Omental fat pad (tissue), 4 donors: ENCODE measurements around the gene FGFR2. TPM values are rescaled to one million over a fixed set of nuclear protein-coding genes. Genes with fewer than 3 reads are reported as not detected.

Experiments used
- ATAC-seq: fragments of 150-250 bp; one replicate; pipeline ENCODE4 v1.9.1; 2016; ENCODE audit warnings: mild to moderate bottlenecking, moderate library complexity; ENCODE audit not compliant: low FRiP score
- DNase-seq: peaks from one replicate; pipeline ENCODE4 v3.0.0-alpha.2; 2019; ENCODE audit warnings: low spot score
- CTCF ChIP-seq, 3 donors: fragments of 450-650 bp; IDR thresholded peaks; one replicate each; pipeline ENCODE4 v1.5.1; 2016 to 2017; ENCODE audit warnings: antibody characterized with exemption in 3 of 3, mild to moderate bottlenecking in 3 of 3, moderate library complexity in 2 of 3
- total RNA-seq, 4 donors: library from RNA; depleted of rRNA; stranded (reverse); fragments of >200 nt; gene quantifications; one replicate each; pipeline ENCODE4 v1.1.0, GENCODE V29; 2016

The FGFR2 gene
- total RNA-seq, 4 donors from 2014 or later: 2.0 to 8.4 (median 2.4) TPM

GRCh38 chr10:121462955-121463354 lies 135.3 kb downstream of the FGFR2 start:
- no peak for DNase-seq
- TF ChIP-seq CTCF (IDR thresholded peaks at IDR 0.05): no peak
- ATAC-seq: no peak

- DNase-seq: no peak
- TF ChIP-seq CTCF (IDR thresholded peaks at IDR 0.05): no peak
- no peak for ATAC-seq
These were observed 136.0 kb downstream of the FGFR2 start for GRCh38 chr10:121462281-121462680.

DNA sequence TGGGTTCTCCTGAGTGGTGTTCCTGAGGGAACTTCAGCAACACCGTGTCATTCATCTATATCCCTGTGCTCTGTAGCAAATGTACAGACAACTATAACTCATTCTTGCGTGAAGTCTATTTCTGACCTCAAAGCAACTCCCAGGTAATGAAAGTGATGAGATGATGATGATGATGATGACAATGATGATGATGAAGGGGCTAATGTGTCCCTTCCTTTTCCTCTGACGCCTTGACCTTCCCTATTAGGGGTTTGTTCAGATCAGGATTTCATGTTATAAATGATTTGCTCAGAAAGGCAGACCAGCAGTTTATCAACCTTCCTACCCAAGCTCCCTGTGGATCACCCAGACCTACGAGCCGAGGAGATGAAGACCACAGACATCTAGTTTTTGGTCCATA lies 136.9 kb downstream of the FGFR2 start:
- ATAC-seq (no peak), DNase-seq (no peak)
- no peak for TF ChIP-seq CTCF (IDR thresholded peaks at IDR 0.05)

- TF ChIP-seq CTCF (IDR thresholded peaks at IDR 0.05): no peak
- ATAC-seq (peak; percentile 40), DNase-seq (no peak)
These were observed 137.5 kb downstream of the FGFR2 start for GRCh38 chr10:121460733-121461132.

GRCh38 chr10:121459622-121460453 lies 138.4 kb downstream of the FGFR2 start:
- ATAC-seq (peak; percentile 80), DNase-seq (no peak)
- no peak for TF ChIP-seq CTCF (IDR thresholded peaks at IDR 0.05)

- ATAC-seq: peak; percentile 15
- no peak for DNase-seq
- no peak for TF ChIP-seq CTCF (IDR thresholded peaks at IDR 0.05)
These were observed 139.0 kb downstream of the FGFR2 start for GRCh38 chr10:121459279-121459621.

- DNase-seq (no peak), ATAC-seq (no peak)
- TF ChIP-seq CTCF (IDR thresholded peaks at IDR 0.05): no peak
These were observed 140.5 kb downstream of the FGFR2 start for GRCh38 chr10:121457729-121458128.
